ENCODE measurements around the gene CFAP97D2.
A peak's percentile ranks its signal among the peaks of the same experiment; 100 is the strongest.
"Not testable (repeated sequence)": the region's sequence is repeated elsewhere in the genome, so short reads cannot be mapped to it uniquely, and the experiment has no call there.

CFAP97D2 gene

GRCh38 chr13:114145256-114145655, 33.8 kb upstream of the CFAP97D2 start:
- Histone ChIP-seq H3K9ac (ENCODE audit: low read length) (no peak overlapping the region), H3K4me3 (ENCODE audit: low read length) (no peak overlapping the region), H3K27me3 (replicated peaks; ENCODE audit: control insufficient read depth, insufficient read depth, low read length) (peaks cover 28% of the 10 kb centered on the region), H3K36me3 (ENCODE audit: control insufficient read depth, insufficient read depth, low read length, severe bottlenecking) (no peaks in the 10 kb centered on the region), H3K9me3 (ENCODE audit: control insufficient read depth, low read length) (no peaks in the 10 kb centered on the region), H3K4me1 (ENCODE audit: control insufficient read depth, insufficient read depth, low read length) (no peaks in the 10 kb centered on the region)
- no peak for DNase-seq (ENCODE audit: low read depth)

DNA sequence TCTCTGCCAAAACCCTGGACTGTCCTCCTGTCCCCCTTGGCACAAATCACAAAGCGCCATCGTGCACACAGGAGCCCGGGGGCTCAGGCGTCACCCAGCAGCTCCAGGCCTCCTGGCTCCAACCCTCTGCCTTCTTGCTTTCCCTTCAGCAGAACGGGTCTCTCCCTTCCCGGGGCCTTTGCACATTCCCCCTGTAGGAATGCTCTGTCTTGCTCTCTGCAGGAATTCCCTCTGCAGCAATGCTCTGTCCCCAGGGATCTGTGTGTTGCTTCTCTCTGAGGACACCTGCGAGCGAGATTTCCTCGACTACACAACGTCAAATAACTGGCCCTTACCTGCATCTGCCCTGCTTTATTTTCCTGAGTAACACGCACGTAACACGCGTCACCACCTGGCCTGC, 33.3 kb upstream of the CFAP97D2 start:
- Histone ChIP-seq H3K9me3 (ENCODE audit: control insufficient read depth, low read length) (no peaks in the 10 kb centered on the region), H3K4me1 (ENCODE audit: control insufficient read depth, insufficient read depth, low read length) (peaks cover under 1% of the 10 kb centered on the region), H3K27me3 (replicated peaks; ENCODE audit: control insufficient read depth, insufficient read depth, low read length) (peaks cover 31% of the 10 kb centered on the region), H3K36me3 (ENCODE audit: control insufficient read depth, insufficient read depth, low read length, severe bottlenecking) (no peaks in the 10 kb centered on the region), H3K4me3 (ENCODE audit: low read length) (no peak overlapping the region), H3K9ac (ENCODE audit: low read length) (no peak overlapping the region)
- DNase-seq (ENCODE audit: low read depth): no peak

- Histone ChIP-seq H3K4me1 (ENCODE audit: control insufficient read depth, insufficient read depth, low read length) (peaks cover 5% of the 10 kb centered on the region), H3K9me3 (ENCODE audit: control insufficient read depth, low read length) (no peaks in the 10 kb centered on the region), H3K4me3 (ENCODE audit: low read length) (no peak overlapping the region), H3K36me3 (ENCODE audit: control insufficient read depth, insufficient read depth, low read length, severe bottlenecking) (no peaks in the 10 kb centered on the region), H3K27me3 (replicated peaks; ENCODE audit: control insufficient read depth, insufficient read depth, low read length) (peaks cover 31% of the 10 kb centered on the region), H3K9ac (ENCODE audit: low read length) (no peak overlapping the region)
- no peak for DNase-seq (ENCODE audit: low read depth)
These were observed 32.9 kb upstream of the CFAP97D2 start for GRCh38 chr13:114146173-114146572.

GRCh38 chr13:114146629-114147028, 32.4 kb upstream of the CFAP97D2 start:
- Histone ChIP-seq H3K9ac (ENCODE audit: low read length) (no peak overlapping the region), H3K4me3 (ENCODE audit: low read length) (no peak overlapping the region), H3K27me3 (replicated peaks; ENCODE audit: control insufficient read depth, insufficient read depth, low read length) (peaks cover 31% of the 10 kb centered on the region), H3K36me3 (ENCODE audit: control insufficient read depth, insufficient read depth, low read length, severe bottlenecking) (no peaks in the 10 kb centered on the region), H3K4me1 (ENCODE audit: control insufficient read depth, insufficient read depth, low read length) (peaks cover 9% of the 10 kb centered on the region), H3K9me3 (ENCODE audit: control insufficient read depth, low read length) (no peaks in the 10 kb centered on the region)
- no peak for DNase-seq (ENCODE audit: low read depth)

GRCh38 chr13:114147803-114148520, 31.1 kb upstream of the CFAP97D2 start:
- Histone ChIP-seq H3K27me3 (replicated peaks; ENCODE audit: control insufficient read depth, insufficient read depth, low read length) (peaks cover 28% of the 10 kb centered on the region), H3K9ac (ENCODE audit: low read length) (no peak overlapping the region), H3K4me1 (ENCODE audit: control insufficient read depth, insufficient read depth, low read length) (peaks cover 21% of the 10 kb centered on the region), H3K9me3 (ENCODE audit: control insufficient read depth, low read length) (no peaks in the 10 kb centered on the region), H3K4me3 (ENCODE audit: low read length) (no peak overlapping the region), H3K36me3 (ENCODE audit: control insufficient read depth, insufficient read depth, low read length, severe bottlenecking) (no peaks in the 10 kb centered on the region)
- DNase-seq (ENCODE audit: low read depth): no peak

GRCh38 chr13:114148521-114148855, 30.6 kb upstream of the CFAP97D2 start:
- H3K36me3 ChIP-seq (ENCODE audit: control insufficient read depth, insufficient read depth, low read length, severe bottlenecking): no peaks in the 10 kb centered on the region
- DNase-seq (ENCODE audit: low read depth): no peak
- no peak overlapping the region for H3K4me3 ChIP-seq (ENCODE audit: low read length)
- no peaks in the 10 kb centered on the region for H3K9me3 ChIP-seq (ENCODE audit: control insufficient read depth, low read length)
- H3K9ac ChIP-seq (ENCODE audit: low read length): no peak overlapping the region
- H3K4me1 ChIP-seq (ENCODE audit: control insufficient read depth, insufficient read depth, low read length): peaks cover 21% of the 10 kb centered on the region
- H3K27me3 ChIP-seq (replicated peaks; ENCODE audit: control insufficient read depth, insufficient read depth, low read length): peaks cover 28% of the 10 kb centered on the region

DNA sequence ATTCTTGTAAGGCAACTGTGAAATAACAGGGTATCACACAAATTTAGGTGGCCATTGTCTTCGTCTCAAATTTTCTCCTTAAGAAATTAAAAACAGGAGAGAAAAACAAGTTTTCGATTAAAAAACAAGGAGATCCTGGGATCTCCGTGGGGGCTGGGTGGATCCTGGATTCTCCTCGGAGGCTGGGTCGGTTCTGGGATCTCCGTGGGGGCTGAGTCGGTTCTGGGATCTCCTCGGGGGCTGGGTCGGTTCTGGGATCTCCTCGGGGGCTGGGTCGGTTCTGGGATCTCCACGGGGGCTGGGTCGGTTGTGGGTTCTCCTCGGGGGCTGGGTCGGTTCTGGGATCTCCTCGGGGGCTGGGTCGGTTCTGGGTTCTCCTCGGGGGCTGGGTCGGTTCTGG, 30.2 kb upstream of the CFAP97D2 start:
- H3K9me3 ChIP-seq (ENCODE audit: control insufficient read depth, low read length): not testable (repeated sequence)

DNA sequence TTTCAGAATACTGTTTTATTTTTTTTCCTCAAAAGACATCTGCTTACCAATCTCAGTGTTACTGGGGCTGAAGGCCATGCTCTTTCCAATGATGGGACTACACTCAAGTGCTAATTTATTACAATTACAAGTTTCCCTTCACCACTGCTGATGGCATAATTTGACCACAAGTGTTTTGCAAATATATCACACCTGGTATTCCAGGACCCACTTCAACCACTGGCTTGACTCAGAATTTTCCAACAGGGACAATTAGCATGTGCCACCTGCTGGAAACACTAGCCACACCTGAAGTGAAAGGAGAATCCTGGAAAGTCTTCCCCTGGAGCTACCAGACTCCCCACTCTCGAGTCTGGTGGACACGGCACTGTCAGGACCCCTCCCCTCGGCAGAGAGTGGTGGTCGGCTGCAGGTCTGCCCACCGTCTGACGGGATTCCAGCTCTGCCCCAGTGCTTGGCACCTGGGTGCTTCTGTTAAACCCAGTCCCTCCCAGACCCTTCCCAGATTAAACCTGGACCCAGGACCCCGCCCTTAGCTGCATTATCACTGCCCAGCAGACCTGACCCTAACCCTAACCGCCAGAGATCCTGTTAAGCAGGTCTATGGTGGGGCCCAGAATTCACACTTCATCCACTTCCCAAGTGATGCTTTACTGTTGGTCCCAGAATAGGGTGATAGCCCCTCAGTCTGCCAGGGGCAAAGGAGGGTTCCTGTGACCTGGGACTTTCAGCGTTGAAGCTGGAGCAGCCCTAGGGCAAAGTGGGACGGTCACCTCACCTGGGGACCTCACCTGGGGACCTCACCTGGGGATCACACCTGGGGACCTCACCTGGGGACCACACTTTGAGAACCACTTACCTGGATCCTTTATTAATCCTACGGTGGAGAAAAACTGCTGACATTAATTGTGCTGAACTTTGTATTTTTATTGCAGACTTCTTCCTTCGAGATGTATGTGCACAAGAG, 29.0 kb upstream of the CFAP97D2 start:
- no peak overlapping the region for H3K4me3 ChIP-seq (ENCODE audit: low read length)
- peaks cover 21% of the 10 kb centered on the region for H3K4me1 ChIP-seq (ENCODE audit: control insufficient read depth, insufficient read depth, low read length)
- no peak for DNase-seq (ENCODE audit: low read depth)
- peaks cover 25% of the 10 kb centered on the region for H3K27me3 ChIP-seq (replicated peaks; ENCODE audit: control insufficient read depth, insufficient read depth, low read length)
- H3K9me3 ChIP-seq (ENCODE audit: control insufficient read depth, low read length): no peaks in the 10 kb centered on the region
- no peak overlapping the region for H3K9ac ChIP-seq (ENCODE audit: low read length)
- H3K36me3 ChIP-seq (ENCODE audit: control insufficient read depth, insufficient read depth, low read length, severe bottlenecking): no peaks in the 10 kb centered on the region

More for the DNA sequence above, 30.2 kb upstream of the CFAP97D2 start:
- peaks cover 21% of the 10 kb centered on the region for H3K4me1 ChIP-seq (ENCODE audit: control insufficient read depth, insufficient read depth, low read length)
- H3K4me3 ChIP-seq (ENCODE audit: low read length); H3K9ac ChIP-seq (ENCODE audit: low read length); DNase-seq (ENCODE audit: low read depth); H3K36me3 ChIP-seq (ENCODE audit: control insufficient read depth, insufficient read depth, low read length, severe bottlenecking): not testable (repeated sequence)
- peaks cover 28% of the 10 kb centered on the region for H3K27me3 ChIP-seq (replicated peaks; ENCODE audit: control insufficient read depth, insufficient read depth, low read length)

- Histone ChIP-seq H3K9me3 (ENCODE audit: control insufficient read depth, low read length) (no peaks in the 10 kb centered on the region), H3K27me3 (replicated peaks; ENCODE audit: control insufficient read depth, insufficient read depth, low read length) (peaks cover 23% of the 10 kb centered on the region), H3K4me3 (ENCODE audit: low read length) (no peak overlapping the region), H3K9ac (ENCODE audit: low read length) (peak overlapping the region; percentile 21), H3K4me1 (ENCODE audit: control insufficient read depth, insufficient read depth, low read length) (peaks cover 21% of the 10 kb centered on the region), H3K36me3 (ENCODE audit: control insufficient read depth, insufficient read depth, low read length, severe bottlenecking) (no peaks in the 10 kb centered on the region)
- no peak for DNase-seq (ENCODE audit: low read depth)
These were observed 28.0 kb upstream of the CFAP97D2 start for GRCh38 chr13:114151031-114151430.

- H3K4me1 ChIP-seq (ENCODE audit: control insufficient read depth, insufficient read depth, low read length): peaks cover 21% of the 10 kb centered on the region
- H3K27me3 ChIP-seq (replicated peaks; ENCODE audit: control insufficient read depth, insufficient read depth, low read length): peaks cover 20% of the 10 kb centered on the region
- DNase-seq (ENCODE audit: low read depth): no peak
- no peaks in the 10 kb centered on the region for H3K9me3 ChIP-seq (ENCODE audit: control insufficient read depth, low read length)
- no peak overlapping the region for H3K4me3 ChIP-seq (ENCODE audit: low read length)
- H3K9ac ChIP-seq (ENCODE audit: low read length): peak overlapping the region; percentile 21
- H3K36me3 ChIP-seq (ENCODE audit: control insufficient read depth, insufficient read depth, low read length, severe bottlenecking): no peaks in the 10 kb centered on the region
These were observed 27.3 kb upstream of the CFAP97D2 start for GRCh38 chr13:114151565-114152284.

DNA sequence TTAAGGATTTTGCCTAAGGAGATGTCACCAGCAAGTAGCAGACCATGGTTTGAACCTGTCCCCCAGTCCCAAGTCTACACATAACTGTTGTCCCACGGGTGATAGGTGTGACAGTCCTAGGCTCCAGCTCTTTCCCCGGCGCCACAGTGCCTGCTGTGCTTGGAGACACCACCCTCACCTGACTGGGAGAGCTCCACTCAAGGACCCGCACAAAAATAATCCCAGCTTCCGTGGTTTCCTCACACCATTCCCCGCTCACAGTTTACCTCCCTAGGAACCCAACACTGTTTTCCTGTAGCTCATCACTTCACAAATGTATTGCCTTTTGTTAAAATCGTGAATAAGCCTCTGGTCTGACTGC, 26.8 kb upstream of the CFAP97D2 start:
- Histone ChIP-seq H3K27me3 (replicated peaks; ENCODE audit: control insufficient read depth, insufficient read depth, low read length) (peaks cover 22% of the 10 kb centered on the region), H3K36me3 (ENCODE audit: control insufficient read depth, insufficient read depth, low read length, severe bottlenecking) (no peaks in the 10 kb centered on the region), H3K4me1 (ENCODE audit: control insufficient read depth, insufficient read depth, low read length) (peaks cover 21% of the 10 kb centered on the region), H3K4me3 (ENCODE audit: low read length) (no peak overlapping the region), H3K9ac (ENCODE audit: low read length) (no peak overlapping the region), H3K9me3 (ENCODE audit: control insufficient read depth, low read length) (no peaks in the 10 kb centered on the region)
- DNase-seq (ENCODE audit: low read depth): no peak
